DND-41 (cell line): Measurements from ENCODE around the gene SLC7A7.

Source experiments
- ATAC-seq: fragments of 200-7000 bp; cut with Tn5 transposase; 3 replicates; pipeline ENCODE4 v1.9.1; 2021; ENCODE audit warnings: low read depth; ENCODE audit not compliant: insufficient read depth
- DNase-seq: peaks from one replicate; pipeline ENCODE4 v3.0.0-alpha.2; 2020
- H2AFZ ChIP-seq: 2 replicates; pipeline ENCODE4 v1.6.0; 2012; ENCODE audit warnings: low read depth, low read length
- H3K27ac ChIP-seq: 2 replicates; pipeline ENCODE4 v1.5.1; 2012; ENCODE audit warnings: low read length, inconsistent platforms
- H3K27me3 ChIP-seq: fragments of 200-600 bp; sonication (generic); 2 replicates; pipeline ENCODE4 v1.6.0; 2012; ENCODE audit warnings: low read length, mild to moderate bottlenecking, inconsistent platforms; ENCODE audit not compliant: insufficient read depth, poor library complexity
- H3K36me3 ChIP-seq: 2 replicates; pipeline ENCODE4 v1.5.1; 2012; ENCODE audit warnings: low read length, inconsistent platforms; ENCODE audit not compliant: insufficient read depth
- H3K4me1 ChIP-seq: 2 replicates; pipeline ENCODE4 v1.5.1; 2012; ENCODE audit warnings: mild to moderate bottlenecking, low read length; ENCODE audit not compliant: insufficient read depth
- H3K4me2 ChIP-seq: 2 replicates; pipeline ENCODE4 v1.6.0; 2012; ENCODE audit warnings: mild to moderate bottlenecking, moderate library complexity, low read length, inconsistent platforms; ENCODE audit not compliant: insufficient read depth
- H3K4me3 ChIP-seq, 2 experiments: fragments of 200-600 bp in 1 of 2; shearing (Covaris generic) in 1 of 2; 2 replicates each; pipeline ENCODE4 v1.5.1; 2012 to 2016; ENCODE audit warnings: inconsistent platforms in 2 of 2, low read length in 2 of 2, mild to moderate bottlenecking in 2 of 2, low read depth in 1 of 2, moderate library complexity in 1 of 2
- H3K79me2 ChIP-seq: 2 replicates; pipeline ENCODE4 v1.6.0; 2012; ENCODE audit warnings: low read length, inconsistent platforms; ENCODE audit not compliant: insufficient read depth
- H3K9ac ChIP-seq: 2 replicates; pipeline ENCODE4 v1.6.0; 2012; ENCODE audit warnings: low read depth, mild to moderate bottlenecking, inconsistent platforms, low read length, moderate library complexity
- H3K9me3 ChIP-seq: 2 replicates; pipeline ENCODE4 v1.5.1; 2012; ENCODE audit warnings: low read length, moderate library complexity, mild to moderate bottlenecking, inconsistent platforms; ENCODE audit not compliant: insufficient read depth, severe bottlenecking
- H4K20me1 ChIP-seq: 2 replicates; pipeline ENCODE4 v1.6.0; 2012; ENCODE audit warnings: low read length; ENCODE audit not compliant: insufficient read depth
- EZH2 ChIP-seq: IDR thresholded peaks from 3 replicates; pipeline ENCODE4 v1.6.1; 2012; ENCODE audit warnings: borderline replicate concordance, low read depth, mild to moderate bottlenecking, moderate library complexity, low read length, inconsistent platforms; ENCODE audit not compliant: severe bottlenecking
- TF ChIP-seq, protein P1 (sequence below): IDR thresholded peaks from 2 replicates; pipeline ENCODE4 v1.5.1; 2012; ENCODE audit warnings: borderline replicate concordance, low read length, moderate library complexity, mild to moderate bottlenecking; ENCODE audit not compliant: poor library complexity, severe bottlenecking; ENCODE audit errors: extremely low read depth

The SLC7A7 gene

DNA sequence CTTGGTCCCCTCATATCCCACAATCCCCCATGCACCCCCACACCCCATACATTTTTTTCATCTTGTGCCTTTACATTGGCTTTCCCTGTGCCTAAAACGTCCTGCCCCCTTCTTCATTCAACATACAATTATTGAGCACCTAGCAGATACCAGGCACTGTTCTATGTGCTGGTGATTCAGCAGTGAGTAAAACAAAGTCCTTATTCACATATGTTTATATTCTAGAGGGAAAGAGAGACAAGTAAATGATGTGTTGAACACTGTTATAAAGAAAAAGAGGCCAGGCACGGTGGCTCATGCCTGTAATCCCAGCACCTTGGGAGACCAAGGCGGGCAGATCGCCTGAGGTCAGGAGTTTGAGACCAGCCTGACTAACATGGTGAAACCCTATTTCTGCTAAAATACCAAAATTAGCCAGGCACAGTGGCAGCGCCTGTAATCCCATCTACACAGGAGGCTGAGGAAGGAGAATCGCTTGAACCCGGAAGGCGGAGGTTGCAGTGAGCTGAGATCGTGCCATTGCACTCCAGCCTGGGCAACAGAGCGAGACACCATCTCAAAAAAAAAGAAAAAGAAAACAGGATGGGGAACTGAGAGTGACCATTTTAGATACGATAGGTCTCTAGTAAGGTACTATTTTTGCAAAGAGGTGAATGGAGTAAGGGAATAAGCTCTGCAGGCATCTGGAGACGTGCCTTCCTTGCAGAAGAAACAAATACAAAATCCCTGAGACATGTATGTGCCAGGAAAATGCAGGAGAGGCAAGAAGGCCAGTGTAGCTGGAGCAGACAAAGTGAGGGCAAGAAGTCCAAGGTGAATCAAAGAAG is 12.2 kb downstream of the SLC7A7 start:
- H3K36me3 ChIP-seq: no peaks in the 10 kb centered on the region
- H3K27me3 ChIP-seq: peaks cover 12% of the 10 kb centered on the region
- H3K27ac ChIP-seq: no peak overlapping the region
- H2AFZ ChIP-seq: no peak overlapping the region
- ATAC-seq (no peak), DNase-seq (no peak)
- no peak overlapping the region for H3K4me2 ChIP-seq
- no peaks in the 10 kb centered on the region for H3K9me3 ChIP-seq
- H3K9ac ChIP-seq: no peak overlapping the region
- H4K20me1 ChIP-seq: no peaks in the 10 kb centered on the region
- H3K4me1 ChIP-seq: no peaks in the 10 kb centered on the region
- H3K4me3 ChIP-seq: no peak overlapping the region
- TF ChIP-seq EZH2: no peak
- TF ChIP-seq, protein P1, sequence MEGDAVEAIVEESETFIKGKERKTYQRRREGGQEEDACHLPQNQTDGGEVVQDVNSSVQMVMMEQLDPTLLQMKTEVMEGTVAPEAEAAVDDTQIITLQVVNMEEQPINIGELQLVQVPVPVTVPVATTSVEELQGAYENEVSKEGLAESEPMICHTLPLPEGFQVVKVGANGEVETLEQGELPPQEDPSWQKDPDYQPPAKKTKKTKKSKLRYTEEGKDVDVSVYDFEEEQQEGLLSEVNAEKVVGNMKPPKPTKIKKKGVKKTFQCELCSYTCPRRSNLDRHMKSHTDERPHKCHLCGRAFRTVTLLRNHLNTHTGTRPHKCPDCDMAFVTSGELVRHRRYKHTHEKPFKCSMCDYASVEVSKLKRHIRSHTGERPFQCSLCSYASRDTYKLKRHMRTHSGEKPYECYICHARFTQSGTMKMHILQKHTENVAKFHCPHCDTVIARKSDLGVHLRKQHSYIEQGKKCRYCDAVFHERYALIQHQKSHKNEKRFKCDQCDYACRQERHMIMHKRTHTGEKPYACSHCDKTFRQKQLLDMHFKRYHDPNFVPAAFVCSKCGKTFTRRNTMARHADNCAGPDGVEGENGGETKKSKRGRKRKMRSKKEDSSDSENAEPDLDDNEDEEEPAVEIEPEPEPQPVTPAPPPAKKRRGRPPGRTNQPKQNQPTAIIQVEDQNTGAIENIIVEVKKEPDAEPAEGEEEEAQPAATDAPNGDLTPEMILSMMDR: no peak
- H3K79me2 ChIP-seq: no peaks in the 10 kb centered on the region

DNA sequence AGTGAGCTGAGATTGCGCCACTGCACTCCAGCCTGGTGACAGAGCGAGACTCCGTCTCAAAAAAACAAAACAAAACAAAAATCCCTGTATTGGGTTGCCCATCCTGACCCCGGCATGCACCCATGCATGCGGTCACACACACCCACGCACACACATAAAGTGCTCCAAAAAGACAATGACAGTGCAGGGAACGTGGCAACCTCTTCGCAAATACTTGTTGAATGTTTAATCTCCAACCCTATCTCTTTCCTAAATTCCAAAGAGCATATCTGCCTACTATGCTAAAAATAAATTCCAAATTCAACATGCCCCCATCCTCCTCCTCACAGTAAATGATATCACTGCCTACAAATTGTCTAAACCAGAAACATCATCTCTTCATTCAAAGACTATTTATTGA is 13.5 kb downstream of the SLC7A7 start:
- no peaks in the 10 kb centered on the region for H3K4me1 ChIP-seq
- DNase-seq (no peak), ATAC-seq (no peak)
- no peak overlapping the region for H3K9ac ChIP-seq
- no peak overlapping the region for H2AFZ ChIP-seq
- H3K36me3 ChIP-seq: no peaks in the 10 kb centered on the region
- no peaks in the 10 kb centered on the region for H4K20me1 ChIP-seq
- no peaks in the 10 kb centered on the region for H3K9me3 ChIP-seq
- no peak overlapping the region for H3K4me2 ChIP-seq
- no peak overlapping the region for H3K4me3 ChIP-seq
- no peak for TF ChIP-seq EZH2
- TF ChIP-seq, protein P1: no peak
- peaks cover 12% of the 10 kb centered on the region for H3K27me3 ChIP-seq
- no peaks in the 10 kb centered on the region for H3K79me2 ChIP-seq
- H3K27ac ChIP-seq: no peak overlapping the region

DNA sequence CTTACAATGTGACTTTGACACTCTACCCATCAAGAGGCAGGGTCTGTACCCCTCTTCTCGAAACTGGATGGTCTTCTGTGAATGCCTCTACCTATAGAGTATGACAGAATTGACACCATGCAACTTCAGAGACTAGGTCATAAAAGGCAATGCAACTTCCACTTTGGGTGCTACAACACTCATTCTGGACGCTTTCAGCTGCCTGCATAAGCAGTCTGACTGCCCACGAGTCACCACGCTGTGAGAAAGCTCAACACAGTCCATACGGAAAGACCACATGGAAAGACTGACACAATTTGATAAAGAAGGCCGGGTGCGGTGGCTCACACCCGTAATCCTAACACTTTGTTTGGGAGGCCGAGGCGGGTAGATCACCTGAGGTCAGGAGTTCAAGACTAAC is 14.9 kb downstream of the SLC7A7 start:
- no peaks in the 10 kb centered on the region for H3K4me1 ChIP-seq

More for the DNA sequence above, 14.9 kb downstream of the SLC7A7 start:
- no peak overlapping the region for H3K27ac ChIP-seq
- H3K36me3 ChIP-seq: no peaks in the 10 kb centered on the region
- no peak for DNase-seq
- H3K9ac ChIP-seq: no peak overlapping the region
- H4K20me1 ChIP-seq: no peaks in the 10 kb centered on the region
- no peak overlapping the region for H3K4me2 ChIP-seq
- H3K4me3 ChIP-seq: no peak overlapping the region
- H2AFZ ChIP-seq: no peak overlapping the region
- TF ChIP-seq, protein P1: no peak
- no peak for ATAC-seq
- peaks cover 12% of the 10 kb centered on the region for H3K27me3 ChIP-seq
- H3K79me2 ChIP-seq: no peaks in the 10 kb centered on the region
- H3K9me3 ChIP-seq: no peaks in the 10 kb centered on the region
